Upper lobe of right lung (tissue), 1 donor: Measurements from ENCODE around the gene NDC80. TPM values are rescaled to one million over a fixed set of nuclear protein-coding genes. Genes with fewer than 3 reads are reported as not detected.

Experiments used
- ATAC-seq: fragments of 200-7000 bp; cut with Tn5 transposase; one replicate; pipeline ENCODE4 v1.9.1; 2020; ENCODE audit warnings: mild to moderate bottlenecking, moderate library complexity
- DNase-seq: peaks from one replicate; pipeline ENCODE4 v3.0.0-alpha.2; 2020
- H3K27ac ChIP-seq: fragments of 200-600 bp; one replicate; pipeline ENCODE4 v1.8.0; 2022
- H3K27me3 ChIP-seq: fragments of 200-600 bp; one replicate; pipeline ENCODE4 v1.8.0; 2022; ENCODE audit warnings: mild to moderate bottlenecking
- H3K36me3 ChIP-seq: fragments of 200-600 bp; one replicate; pipeline ENCODE4 v1.8.0; 2022
- H3K4me1 ChIP-seq: fragments of 200-600 bp; one replicate; pipeline ENCODE4 v1.8.0; 2022
- H3K4me3 ChIP-seq: fragments of 200-600 bp; one replicate; pipeline ENCODE4 v1.8.0; 2022; ENCODE audit warnings: mild to moderate bottlenecking
- H3K9me3 ChIP-seq: fragments of 200-600 bp; one replicate; pipeline ENCODE4 v1.8.0; 2022
- CTCF ChIP-seq: fragments of 200-600 bp; IDR thresholded peaks from one replicate; pipeline ENCODE4 v1.8.0; 2022; ENCODE audit warnings: antibody characterized with exemption
- intact Hi-C: fragments of 100-400 bp; cut with DNase I; formaldehyde crosslinking; loops from one replicate; pipeline ENCODE4 v1.11.0; 2022
- total RNA-seq: library from RNA; stranded (reverse); fragmentation: NEBNext Ultra II Directional; extraction: Animal tissue kit (Norgen Biotek cat#: 25700); gene quantifications from one replicate; pipeline ENCODE4 v1.2.1, GENCODE V29; 2021
- donor health status: DM: no; HTN: yes; CAD: no; lungs with severe emphysema.

The NDC80 gene
- total RNA-seq, 1 donor from 2014 or later = 0.69 TPM

- ATAC-seq = no peak
- TF ChIP-seq CTCF = no peak
- peaks cover 19% of the 10 kb centered on the region for H3K36me3 ChIP-seq
- H3K27me3 ChIP-seq = no peaks in the 10 kb centered on the region
- intact Hi-C loops = no loop called here
- no peak overlapping the region for H3K4me3 ChIP-seq
- no peaks in the 10 kb centered on the region for H3K4me1 ChIP-seq
- no peaks in the 10 kb centered on the region for H3K9me3 ChIP-seq
- DNase-seq = no peak
- H3K27ac ChIP-seq = no peak overlapping the region
Observed at GRCh38 chr18:2559249-2559648, 12.1 kb upstream of the NDC80 start.

GRCh38 chr18:2564373-2564772, 7.0 kb upstream of the NDC80 start:
- H3K4me1 ChIP-seq = no peaks in the 10 kb centered on the region
- DNase-seq (no peak), ATAC-seq (no peak)
- H3K36me3 ChIP-seq = peaks cover 19% of the 10 kb centered on the region
- H3K4me3 ChIP-seq = no peak overlapping the region
- TF ChIP-seq CTCF = no peak
- H3K27ac ChIP-seq = no peak overlapping the region
- no peaks in the 10 kb centered on the region for H3K27me3 ChIP-seq
- intact Hi-C loops = no loop called here
- no peaks in the 10 kb centered on the region for H3K9me3 ChIP-seq

GRCh38 chr18:2568129-2568528, 3.2 kb upstream of the NDC80 start:
- no peak for DNase-seq
- no peak overlapping the region for H3K4me3 ChIP-seq
- TF ChIP-seq CTCF = no peak
- no peak for ATAC-seq
- H3K4me1 ChIP-seq = peaks cover 15% of the 10 kb centered on the region
- intact Hi-C loops = no loop called here
- no peaks in the 10 kb centered on the region for H3K36me3 ChIP-seq
- no peaks in the 10 kb centered on the region for H3K27me3 ChIP-seq
- H3K9me3 ChIP-seq = no peaks in the 10 kb centered on the region
- no peak overlapping the region for H3K27ac ChIP-seq

DNA sequence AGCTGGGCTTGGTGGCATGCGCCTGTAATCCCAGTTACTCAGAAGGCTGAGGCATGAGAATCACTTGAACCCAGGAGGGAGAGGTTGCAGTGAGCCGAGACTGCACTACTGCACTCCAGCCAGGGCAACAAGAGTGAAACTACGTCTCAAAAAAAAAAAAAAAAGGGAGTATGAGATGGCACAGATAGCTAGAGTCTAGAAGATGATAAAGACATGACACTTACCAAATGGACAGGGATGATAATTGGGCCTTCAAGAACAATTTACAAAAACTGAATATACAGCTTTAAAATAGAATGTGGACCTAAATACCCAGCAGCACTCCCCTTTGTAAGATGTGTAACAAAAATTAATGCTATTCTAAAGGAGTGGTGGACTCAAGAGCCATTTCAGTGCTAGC, 2.8 kb upstream of the NDC80 start:
- H3K4me3 ChIP-seq = no peak overlapping the region
- DNase-seq (no peak), ATAC-seq (no peak)
- intact Hi-C loops = no loop called here
- no peaks in the 10 kb centered on the region for H3K36me3 ChIP-seq
- H3K4me1 ChIP-seq = peaks cover 15% of the 10 kb centered on the region
- TF ChIP-seq CTCF = no peak
- H3K9me3 ChIP-seq = no peaks in the 10 kb centered on the region
- no peak overlapping the region for H3K27ac ChIP-seq
- no peaks in the 10 kb centered on the region for H3K27me3 ChIP-seq

DNA sequence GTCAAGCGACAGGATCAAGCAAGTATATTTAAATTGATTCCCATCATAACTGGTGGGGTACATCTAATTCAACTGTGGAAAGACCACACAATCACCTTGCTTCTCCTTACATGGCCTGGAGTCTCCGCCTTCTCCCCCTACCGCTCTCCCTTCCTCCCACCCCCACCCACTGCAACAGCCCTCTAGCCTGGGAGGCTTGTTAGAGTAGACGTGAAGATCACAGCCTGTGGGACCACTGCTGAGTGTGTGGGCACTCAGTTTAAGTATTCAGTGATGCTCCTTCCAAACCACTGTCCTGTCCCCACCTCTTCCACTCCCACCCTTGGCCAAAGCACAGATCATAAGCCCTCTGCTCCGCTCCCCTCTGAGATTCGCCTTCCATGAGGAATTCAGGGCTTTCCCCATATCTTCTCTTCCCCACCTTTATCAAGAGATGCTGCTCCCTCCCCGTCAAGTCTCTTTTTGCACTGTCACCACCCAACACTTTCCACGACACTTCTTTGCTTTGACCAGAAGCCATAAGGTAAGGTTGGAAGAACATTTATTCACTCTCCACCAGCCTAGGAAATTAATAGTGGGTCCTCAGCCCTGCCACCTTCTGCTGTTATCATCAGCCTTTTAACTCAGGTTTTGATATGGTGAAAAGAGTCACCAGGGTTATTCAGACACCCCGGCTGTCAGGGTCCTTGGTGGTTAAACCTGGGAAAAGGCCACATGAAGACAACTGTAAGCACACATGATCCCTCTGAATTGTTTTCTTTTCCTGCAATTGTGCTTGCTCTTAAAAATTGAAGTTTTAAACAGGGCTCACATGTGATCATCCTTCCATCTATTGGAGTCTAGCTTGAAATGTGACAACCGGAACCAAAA, 1.8 kb upstream of the NDC80 start:
- DNase-seq (no peak), ATAC-seq (no peak)
- Histone ChIP-seq H3K9me3 (no peaks in the 10 kb centered on the region), H3K4me1 (peaks cover 15% of the 10 kb centered on the region), H3K27me3 (no peaks in the 10 kb centered on the region), H3K4me3 (no peak overlapping the region), H3K27ac (no peak overlapping the region), H3K36me3 (no peaks in the 10 kb centered on the region)
- TF ChIP-seq CTCF = no peak
- intact Hi-C loops = no loop called here
